ENCODE results near the gene MAP3K6.

GRCh38 chr1:27361553-27361952, 5.2 kb downstream of the MAP3K6 start:
- TF ChIP-seq MYC (IDR thresholded peaks at IDR 0.05; ENCODE audit: low read depth, low read length) (no peak), CTCF (IDR thresholded peaks at IDR 0.05; ENCODE audit: low read depth, low read length) (no peak)
